Glutamatergic neuron (in vitro differentiated cells): ENCODE measurements around the gene CHRFAM7A. TPM values are rescaled to one million over a fixed set of nuclear protein-coding genes. Genes with fewer than 3 reads are reported as not detected.
"Not testable (repeated sequence)": the region's sequence is repeated elsewhere in the genome, so short reads cannot be mapped to it uniquely, and the experiment has no call there.

Experiments used
- DNase-seq: peaks from one replicate; pipeline ENCODE4 v3.0.0; 2022
- H3K27ac Mint-ChIP-seq: one replicate; pipeline ENCODE4 v1.8.0; 2020; ENCODE audit warnings: mild to moderate bottlenecking, mixed read lengths, inconsistent platforms; ENCODE audit not compliant: unreplicated experiment
- H3K27me3 Mint-ChIP-seq: one replicate; pipeline ENCODE4 v1.8.0; 2020; ENCODE audit warnings: mild to moderate bottlenecking, moderate library complexity, mixed read lengths, inconsistent platforms; ENCODE audit not compliant: unreplicated experiment
- H3K36me3 Mint-ChIP-seq: one replicate; pipeline ENCODE4 v1.8.0; 2020; ENCODE audit warnings: mild to moderate bottlenecking, mixed read lengths, inconsistent platforms; ENCODE audit not compliant: unreplicated experiment
- H3K4me1 Mint-ChIP-seq: one replicate; pipeline ENCODE4 v1.8.0; 2020; ENCODE audit warnings: mild to moderate bottlenecking, low read depth, mixed read lengths, inconsistent platforms; ENCODE audit not compliant: unreplicated experiment
- H3K4me3 Mint-ChIP-seq: one replicate; pipeline ENCODE4 v1.8.0; 2020; ENCODE audit warnings: mild to moderate bottlenecking, mixed read lengths, inconsistent platforms; ENCODE audit not compliant: unreplicated experiment
- H3K9me3 Mint-ChIP-seq: one replicate; pipeline ENCODE4 v1.8.0; 2020; ENCODE audit warnings: mild to moderate bottlenecking, moderate library complexity, mixed read lengths, inconsistent platforms; ENCODE audit not compliant: unreplicated experiment
- long read RNA-seq: library from polyadenylated mRNA; unstranded; transcript quantifications from one replicate; pipeline ENCODE4 v2.0.0, GENCODE V29; 2020; ENCODE audit not compliant: unreplicated experiment
- total RNA-seq: library from RNA; stranded (reverse); fragmentation: NEBNext Ultra II Directional; extraction: Animal tissue kit (Norgen Biotek cat#: 25700); gene quantifications from one replicate; pipeline ENCODE4 v1.2.1, GENCODE V29; 2021; ENCODE audit not compliant: unreplicated experiment

Gene CHRFAM7A
- 3.9 TPM for total RNA-seq
- long read RNA-seq, partial matches to known transcripts = 0 of 2 reads
- long read RNA-seq, other reads (novel, unspliced or antisense) = 2 of 2 reads

GRCh38 chr15:30392766-30393663 is at the start of gene CHRFAM7A:
TSS of gene CHRFAM7A (minus strand) at chr15:30393540. CDS start at chr15:30383351, 10,189 bp downstream.
- H3K9me3 Mint-ChIP-seq, H3K36me3 Mint-ChIP-seq, H3K4me3 Mint-ChIP-seq, DNase-seq, H3K27ac Mint-ChIP-seq, H3K4me1 Mint-ChIP-seq, H3K27me3 Mint-ChIP-seq: not testable (repeated sequence)

GRCh38 chr15:30438348-30438747 is 45.0 kb upstream of the CHRFAM7A start:
- not testable (repeated sequence) for DNase-seq, H3K4me1 Mint-ChIP-seq, H3K36me3 Mint-ChIP-seq, H3K27ac Mint-ChIP-seq, H3K4me3 Mint-ChIP-seq, H3K27me3 Mint-ChIP-seq, H3K9me3 Mint-ChIP-seq

GRCh38 chr15:30435878-30436277 is 42.5 kb upstream of the CHRFAM7A start:
- not testable (repeated sequence) for DNase-seq

GRCh38 chr15:30420723-30421122 is 27.4 kb upstream of the CHRFAM7A start:
- not testable (repeated sequence) for H3K27ac Mint-ChIP-seq, H3K9me3 Mint-ChIP-seq, H3K27me3 Mint-ChIP-seq, DNase-seq, H3K36me3 Mint-ChIP-seq, H3K4me1 Mint-ChIP-seq, H3K4me3 Mint-ChIP-seq

More at GRCh38 chr15:30435878-30436277, 42.5 kb upstream of the CHRFAM7A start:
- H3K4me1 Mint-ChIP-seq, H3K27me3 Mint-ChIP-seq, H3K9me3 Mint-ChIP-seq, H3K27ac Mint-ChIP-seq, H3K36me3 Mint-ChIP-seq, H3K4me3 Mint-ChIP-seq: not testable (repeated sequence)

GRCh38 chr15:30414160-30414559 is 20.8 kb upstream of the CHRFAM7A start, which contains the start of gene GOLGA8R:
TSS of gene GOLGA8R (minus strand) at chr15:30414260. CDS start at chr15:30414162, 98 bp downstream.
- H3K27ac Mint-ChIP-seq, H3K4me3 Mint-ChIP-seq, H3K9me3 Mint-ChIP-seq, H3K4me1 Mint-ChIP-seq, H3K27me3 Mint-ChIP-seq, DNase-seq, H3K36me3 Mint-ChIP-seq: not testable (repeated sequence)

- not testable (repeated sequence) for H3K4me3 Mint-ChIP-seq, H3K27me3 Mint-ChIP-seq, H3K9me3 Mint-ChIP-seq, H3K4me1 Mint-ChIP-seq, H3K27ac Mint-ChIP-seq, H3K36me3 Mint-ChIP-seq, DNase-seq
Observed at GRCh38 chr15:30407636-30408035, 14.3 kb upstream of the CHRFAM7A start.

- not testable (repeated sequence) for H3K4me3 Mint-ChIP-seq, H3K27ac Mint-ChIP-seq, H3K4me1 Mint-ChIP-seq, H3K36me3 Mint-ChIP-seq, H3K9me3 Mint-ChIP-seq, H3K27me3 Mint-ChIP-seq
- DNase-seq = peak; percentile 78
Observed at GRCh38 chr15:30398988-30399387, 5.6 kb upstream of the CHRFAM7A start.

GRCh38 chr15:30393664-30393991 is 288 bp upstream of the CHRFAM7A start:
- DNase-seq, H3K4me1 Mint-ChIP-seq, H3K4me3 Mint-ChIP-seq, H3K27me3 Mint-ChIP-seq, H3K27ac Mint-ChIP-seq, H3K36me3 Mint-ChIP-seq, H3K9me3 Mint-ChIP-seq: not testable (repeated sequence)

GRCh38 chr15:30386318-30386887 is 6.9 kb downstream of the CHRFAM7A start:
- not testable (repeated sequence) for H3K4me1 Mint-ChIP-seq, H3K4me3 Mint-ChIP-seq, H3K27ac Mint-ChIP-seq, DNase-seq, H3K27me3 Mint-ChIP-seq, H3K36me3 Mint-ChIP-seq, H3K9me3 Mint-ChIP-seq

- not testable (repeated sequence) for H3K27ac Mint-ChIP-seq, H3K36me3 Mint-ChIP-seq, DNase-seq, H3K9me3 Mint-ChIP-seq, H3K4me3 Mint-ChIP-seq, H3K27me3 Mint-ChIP-seq, H3K4me1 Mint-ChIP-seq
Observed at GRCh38 chr15:30377082-30377413, 16.3 kb downstream of the CHRFAM7A start.

GRCh38 chr15:30376375-30377081 is 16.8 kb downstream of the CHRFAM7A start:
- H3K36me3 Mint-ChIP-seq, DNase-seq, H3K27me3 Mint-ChIP-seq, H3K27ac Mint-ChIP-seq, H3K4me1 Mint-ChIP-seq, H3K9me3 Mint-ChIP-seq, H3K4me3 Mint-ChIP-seq: not testable (repeated sequence)

- not testable (repeated sequence) for H3K9me3 Mint-ChIP-seq, H3K27me3 Mint-ChIP-seq, H3K4me3 Mint-ChIP-seq, H3K27ac Mint-ChIP-seq, DNase-seq, H3K4me1 Mint-ChIP-seq, H3K36me3 Mint-ChIP-seq
Observed at GRCh38 chr15:30375872-30376271, 17.5 kb downstream of the CHRFAM7A start.
